Right lobe of liver (tissue), 6 donors: ENCODE data around the gene IFI44L. TPM values are rescaled to one million over a fixed set of nuclear protein-coding genes. Genes with fewer than 3 reads are reported as not detected.

Source experiments
- ATAC-seq, 4 donors: fragments of 200-7000 bp; cut with Tn5 transposase; one replicate each; pipeline ENCODE4 v1.9.1; 2020; ENCODE audit warnings: mild to moderate bottlenecking in 4 of 4, moderate library complexity in 4 of 4
- DNase-seq, 3 donors: peaks; one replicate each; pipeline ENCODE4 v3.0.0-alpha.2; 2020
- H3K27ac ChIP-seq, 3 donors: fragments of 200-600 bp; one replicate each; pipeline ENCODE4 v1.8.0; 2022
- H3K27me3 ChIP-seq, 2 donors: fragments of 200-600 bp; one replicate each; pipeline ENCODE4 v1.8.0; 2022
- H3K36me3 ChIP-seq, 4 donors: fragments of 200-600 bp; sonication (generic) in 1 of 4; one replicate each; pipeline versions ENCODE4 v1.5.1 to v1.8.0; 2017 to 2022; ENCODE audit warnings: control low read depth in 1 of 4
- H3K4me1 ChIP-seq, 4 donors: fragments of 200-600 bp; sonication (generic) in 1 of 4; one replicate each; pipeline versions ENCODE4 v1.5.1 to v1.8.0; 2017 to 2022; ENCODE audit warnings: control low read depth in 1 of 4
- H3K4me3 ChIP-seq, 3 donors: fragments of 200-600 bp; one replicate each; pipeline ENCODE4 v1.8.0; 2022
- H3K9me3 ChIP-seq, 4 donors: fragments of 200-600 bp; sonication (generic) in 1 of 4; one replicate each; pipeline versions ENCODE4 v1.5.1 to v1.8.0; 2017 to 2022; ENCODE audit warnings: control low read depth in 1 of 4
- CTCF ChIP-seq, 4 donors: fragments of 200-600 bp in 3 of 4; fragments of 450-650 bp in 1 of 4; IDR thresholded peaks; one replicate each; pipeline versions ENCODE4 v1.5.1 to v1.8.0; 2016 to 2022; ENCODE audit warnings: antibody characterized with exemption in 4 of 4, mild to moderate bottlenecking in 2 of 4
- POLR2A ChIP-seq: fragments of 450-650 bp; IDR thresholded peaks from one replicate; pipeline ENCODE4 v1.6.1; 2017; ENCODE audit warnings: antibody characterized with exemption, mild to moderate bottlenecking
- WGBS: methylation state at CpG from one replicate; pipeline ENCODE4 v1.1.6; 2018; ENCODE audit warnings: low coverage, low lambda C conversion rate; ENCODE audit not compliant: insufficient coverage; ENCODE audit errors: missing lambda C conversion rate; 5-methylcytosine and 5-hydroxymethylcytosine counted together
- intact Hi-C, 2 donors: fragments of 100-400 bp; cut with DNase I; formaldehyde crosslinking; loops; one replicate each; pipeline versions ENCODE4 v1.11.2 to v1.14.1; 2022
- total RNA-seq, 6 experiments: library from RNA; depleted of rRNA in 2 of 6; stranded (reverse); fragments of >200 nt in 2 of 6; fragmentation: NEBNext Ultra II Directional in 3 of 6; extraction: Animal tissue kit (Norgen Biotek cat#: 25700) in 3 of 6; gene quantifications; one replicate each; pipeline versions ENCODE4 v1.1.0 to v1.2.4, GENCODE V29; 2016 to 2023
- donor health status: DM: no; HTN: yes; CAD: no.
- donor health status: DM: no; HTN: no; CAD: no.
- donor health status: DM: no; HTN: no; CAD: no.
- donor health status: DM: no; HTN: yes; CAD: no.
- donor health status: DM: no; HTN: yes; CAD: no.

Gene IFI44L
- total RNA-seq, 6 experiments from 2014 or later = 0.49 to 3.1 (median 1.7) TPM

GRCh38 chr1:78687315-78687714 is 67.1 kb downstream of the IFI44L start:
- TF ChIP-seq CTCF (IDR thresholded peaks at IDR 0.05) = no peak
- TF ChIP-seq POLR2A = no peak
- ATAC-seq = peak; percentile 81 to 94 (median 91)
- no peak for DNase-seq
- intact Hi-C loops = no loop called here
- Histone ChIP-seq H3K27ac (no peak overlapping the region), H3K9me3 (no peaks in the 10 kb centered on the region), H3K4me1 (peaks cover 0 to 11% (median 3%) of the 10 kb centered on the region in 4 donors), H3K27me3 (no peaks in the 10 kb centered on the region), H3K4me3 (no peak overlapping the region), H3K36me3 (no peaks in the 10 kb centered on the region)
- WGBS = 83% methylated on average over 1 of the region's 1 CpG

DNA sequence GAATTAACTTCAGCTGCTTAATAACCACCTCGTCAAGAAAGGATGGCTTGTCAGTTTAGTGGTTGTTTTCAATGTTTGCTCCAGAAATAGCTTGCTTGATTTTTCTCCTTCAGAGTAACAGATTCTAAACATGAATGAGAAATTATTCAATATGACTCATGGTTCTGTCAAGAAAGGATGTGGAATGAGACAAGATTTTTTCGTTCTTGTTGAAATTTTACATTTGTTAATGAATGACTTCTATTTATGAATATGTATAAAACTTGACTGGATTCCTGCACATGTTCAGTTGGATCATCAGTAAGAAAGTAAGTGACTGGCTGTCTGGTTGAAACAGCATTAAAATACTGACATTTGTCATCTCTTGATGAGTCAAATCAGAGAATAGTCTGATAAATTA is 67.7 kb downstream of the IFI44L start:
- Histone ChIP-seq H3K4me3 (no peak overlapping the region), H3K27me3 (no peaks in the 10 kb centered on the region), H3K4me1 (peaks cover 0 to 11% (median 3%) of the 10 kb centered on the region in 4 donors), H3K9me3 (no peaks in the 10 kb centered on the region), H3K36me3 (no peaks in the 10 kb centered on the region), H3K27ac (no peak overlapping the region)
- ATAC-seq (no peak), DNase-seq (no peak)
- WGBS = 59% methylated on average over 2 of the region's 2 CpGs
- no peak for TF ChIP-seq CTCF (IDR thresholded peaks at IDR 0.05)
- no peak for TF ChIP-seq POLR2A
- intact Hi-C loops = no loop called here

GRCh38 chr1:78688697-78689096 is 68.4 kb downstream of the IFI44L start:
- no peak for DNase-seq

GRCh38 chr1:78690516-78690915 is 70.3 kb downstream of the IFI44L start:
- no peak overlapping the region for H3K27ac ChIP-seq
- H3K4me3 ChIP-seq = no peak overlapping the region
- ATAC-seq (no peak), DNase-seq (no peak)
- no peaks in the 10 kb centered on the region for H3K36me3 ChIP-seq
- H3K4me1 ChIP-seq = peaks cover 0 to 11% (median 3%) of the 10 kb centered on the region in 4 donors
- H3K27me3 ChIP-seq = no peaks in the 10 kb centered on the region
- intact Hi-C loops = no loop called here
- no peak for TF ChIP-seq POLR2A
- TF ChIP-seq CTCF (IDR thresholded peaks at IDR 0.05) = no peak
- H3K9me3 ChIP-seq = no peaks in the 10 kb centered on the region
- WGBS = 37% methylated on average over 2 of the region's 3 CpGs

More at GRCh38 chr1:78688697-78689096, 68.4 kb downstream of the IFI44L start:
- Histone ChIP-seq H3K36me3 (no peaks in the 10 kb centered on the region), H3K9me3 (no peaks in the 10 kb centered on the region), H3K27me3 (no peaks in the 10 kb centered on the region), H3K4me1 (peaks cover 0 to 11% (median 3%) of the 10 kb centered on the region in 4 donors), H3K27ac (no peak overlapping the region), H3K4me3 (no peak overlapping the region)
- peak; percentile 21 to 54 (median 32) for ATAC-seq
- intact Hi-C loops = no loop called here
- TF ChIP-seq CTCF (IDR thresholded peaks at IDR 0.05) = peak in 3 of 4 donors; percentile 25 to 32 (median 27)
- TF ChIP-seq POLR2A = no peak
